Measurements from ENCODE around the gene SLC26A11.

DNA sequence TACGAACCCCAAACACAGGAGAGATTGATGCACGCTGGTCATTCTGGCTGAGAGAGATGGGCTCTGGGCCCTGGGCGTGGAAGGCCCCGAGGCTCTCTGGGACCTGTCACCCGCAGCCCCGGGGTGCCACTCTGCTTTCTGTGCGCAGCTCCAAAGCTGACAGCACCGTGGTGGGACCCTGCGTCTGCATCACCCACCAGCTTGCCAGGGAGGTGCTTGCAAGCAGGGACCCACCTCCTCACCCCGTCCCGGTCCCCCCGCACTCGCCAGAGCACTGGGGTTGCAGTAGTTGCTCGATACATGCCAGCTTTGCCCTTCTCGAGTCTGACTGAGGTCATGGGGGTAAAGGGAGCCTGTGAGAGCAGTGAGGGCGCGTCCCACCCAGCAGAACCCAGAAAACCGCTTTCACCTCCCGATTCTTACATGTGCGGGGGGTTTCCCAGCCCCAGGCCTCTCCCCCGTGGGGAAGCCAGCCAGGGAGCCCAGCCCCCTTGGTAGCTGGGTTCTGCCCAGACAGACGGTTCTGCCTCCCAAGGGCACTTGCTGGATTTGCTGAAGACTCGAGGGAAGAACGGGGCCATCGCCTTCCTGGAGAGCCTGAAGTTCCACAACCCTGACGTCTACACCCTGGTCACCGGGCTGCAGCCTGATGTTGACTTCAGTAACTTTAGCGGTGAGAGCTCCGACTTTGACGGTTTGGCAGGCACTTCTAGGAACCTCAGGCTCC lies 37.9 kb upstream of the SLC26A11 start:
- no peak for TF ChIP-seq CTCF (IDR thresholded peaks at IDR 0.05)
- TF ChIP-seq EZH2 (IDR thresholded peaks at IDR 0.05) = no peak
